Lower leg skin (tissue), 3 donors: Measurements from ENCODE around the gene CTTN.

ENCODE experiments used
- POLR2A ChIP-seq, 2 donors: fragments of 450-650 bp; IDR thresholded peaks; one replicate each; pipeline ENCODE4 v1.6.1; 2016 to 2017; ENCODE audit warnings: antibody characterized with exemption in 2 of 2, mild to moderate bottlenecking in 1 of 2, moderate library complexity in 1 of 2
- TF ChIP-seq, protein P1 (sequence below), 3 donors: fragments of 450-650 bp; IDR thresholded peaks; one replicate each; pipeline ENCODE4 v1.5.1; 2016; ENCODE audit warnings: antibody characterized with exemption in 3 of 3, mild to moderate bottlenecking in 3 of 3, moderate library complexity in 2 of 3

DNA sequence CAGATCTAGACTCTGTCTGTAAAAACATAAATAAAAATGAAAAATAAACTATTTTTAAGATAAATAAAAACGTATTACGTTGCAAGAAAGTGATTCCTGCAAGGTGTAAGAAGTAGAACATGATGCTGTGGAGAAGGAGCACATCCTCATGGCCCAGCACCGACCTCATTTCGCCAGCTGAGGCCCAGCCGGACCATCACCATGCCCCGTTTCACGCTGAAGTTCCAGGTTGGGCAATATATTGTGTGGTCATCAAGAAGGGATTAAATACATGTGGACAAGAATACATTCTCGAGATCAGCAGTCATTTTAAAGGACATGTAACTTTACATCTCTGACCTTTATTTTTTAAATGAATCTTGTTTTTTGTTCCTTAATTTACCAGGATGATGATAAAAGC lies 20.7 kb upstream of the CTTN start:
- TF ChIP-seq, protein P1, sequence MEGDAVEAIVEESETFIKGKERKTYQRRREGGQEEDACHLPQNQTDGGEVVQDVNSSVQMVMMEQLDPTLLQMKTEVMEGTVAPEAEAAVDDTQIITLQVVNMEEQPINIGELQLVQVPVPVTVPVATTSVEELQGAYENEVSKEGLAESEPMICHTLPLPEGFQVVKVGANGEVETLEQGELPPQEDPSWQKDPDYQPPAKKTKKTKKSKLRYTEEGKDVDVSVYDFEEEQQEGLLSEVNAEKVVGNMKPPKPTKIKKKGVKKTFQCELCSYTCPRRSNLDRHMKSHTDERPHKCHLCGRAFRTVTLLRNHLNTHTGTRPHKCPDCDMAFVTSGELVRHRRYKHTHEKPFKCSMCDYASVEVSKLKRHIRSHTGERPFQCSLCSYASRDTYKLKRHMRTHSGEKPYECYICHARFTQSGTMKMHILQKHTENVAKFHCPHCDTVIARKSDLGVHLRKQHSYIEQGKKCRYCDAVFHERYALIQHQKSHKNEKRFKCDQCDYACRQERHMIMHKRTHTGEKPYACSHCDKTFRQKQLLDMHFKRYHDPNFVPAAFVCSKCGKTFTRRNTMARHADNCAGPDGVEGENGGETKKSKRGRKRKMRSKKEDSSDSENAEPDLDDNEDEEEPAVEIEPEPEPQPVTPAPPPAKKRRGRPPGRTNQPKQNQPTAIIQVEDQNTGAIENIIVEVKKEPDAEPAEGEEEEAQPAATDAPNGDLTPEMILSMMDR (IDR thresholded peaks at IDR 0.05), result no peak
- TF ChIP-seq POLR2A (IDR thresholded peaks at IDR 0.05), result no peak
